Activated naive CD4-positive, alpha-beta T cell treated with anti-CD3 and anti-CD28 coated beads for 36 hours (primary cell): ENCODE data around the gene SEC14L3. TPM values are rescaled to one million over a fixed set of nuclear protein-coding genes. Genes with fewer than 3 reads are reported as not detected.

ENCODE experiments used
- CTCF ChIA-PET: fragments of 350-600 bp; sonication (Branson Sonifier 250); formaldehyde crosslinking; loops from one replicate; lab custom pipeline; 2021; ENCODE audit warnings: antibody characterized with exemption; lab: Charles Lee
- DNase-seq: peaks from one replicate; pipeline ENCODE4 v3.0.0-alpha.2; 2020
- H3K27ac Mint-ChIP-seq: one replicate; pipeline ENCODE4 v1.8.0; 2021; ENCODE audit warnings: mild to moderate bottlenecking, mixed read lengths
- H3K27me3 Mint-ChIP-seq: one replicate; pipeline ENCODE4 v1.8.0; 2021; ENCODE audit warnings: low read depth, mixed read lengths
- H3K36me3 Mint-ChIP-seq: one replicate; pipeline ENCODE4 v1.8.0; 2021; ENCODE audit warnings: low read depth, mixed read lengths
- H3K4me1 Mint-ChIP-seq: one replicate; pipeline ENCODE4 v1.8.0; 2021; ENCODE audit warnings: low read depth, mixed read lengths
- H3K4me3 Mint-ChIP-seq: one replicate; pipeline ENCODE4 v1.8.0; 2021; ENCODE audit warnings: mild to moderate bottlenecking, moderate library complexity, mixed read lengths
- H3K9me3 Mint-ChIP-seq: one replicate; pipeline ENCODE4 v1.8.0; 2021; ENCODE audit warnings: mixed read lengths
- intact Hi-C: fragments of 100-400 bp; cut with micrococcal nuclease; formaldehyde crosslinking; loops from one replicate; pipeline ENCODE4 v1.15.1; 2023
- total RNA-seq, 2 experiments: library from RNA; stranded (reverse); gene quantifications; one replicate each; pipeline ENCODE4 v1.2.3, GENCODE V29; 2021

SEC14L3 gene
- total RNA-seq, 2 experiments from 2014 or later, result not detected

GRCh38 chr22:30425616-30426387, 46.0 kb downstream of the SEC14L3 start, which contains the start of gene MTFP1:
Gene MTFP1, plus strand, starts transcription at chr22:30425768. Its CDS starts 112 bp downstream, at chr22:30425880.
- H3K4me1 Mint-ChIP-seq, result peaks cover 40% of the 10 kb centered on the region
- H3K4me3 Mint-ChIP-seq, result peak within 1 kb of the TSS; percentile 97
- H3K27ac Mint-ChIP-seq, result peak within 1 kb of the TSS; percentile 96
- H3K36me3 Mint-ChIP-seq, result peaks cover 14% of the 10 kb centered on the region
- H3K27me3 Mint-ChIP-seq, result no peaks in the 10 kb centered on the region
- H3K9me3 Mint-ChIP-seq, result no peaks in the 10 kb centered on the region
- DNase-seq, result peak; percentile 52
- CTCF ChIA-PET, result interaction anchor here (0.5 to 6.0 kb wide), 13 partner anchors 9 to 360 kb away, joined by 3 to 66 read pairs (median 5); partner anchors contain the start of gene SEC14L2
- intact Hi-C loops, result loop anchor here (1.0 to 2.0 kb wide), 4 partner anchors 30 to 99 kb away; partner anchors contain the start of genes CCDC157, SF3A1 and TBC1D10A

- H3K4me3 Mint-ChIP-seq, result peak overlapping the region; percentile 97
- peaks cover 20% of the 10 kb centered on the region for H3K36me3 Mint-ChIP-seq
- peak overlapping the region; percentile 94 for H3K27ac Mint-ChIP-seq
- no peaks in the 10 kb centered on the region for H3K27me3 Mint-ChIP-seq
- peaks cover 45% of the 10 kb centered on the region for H3K4me1 Mint-ChIP-seq
- no peak for DNase-seq
- no peaks in the 10 kb centered on the region for H3K9me3 Mint-ChIP-seq
- intact Hi-C loops, result loop anchor here (2.0 kb wide), 2 partner anchors 68 to 98 kb away; partner anchors contain the start of genes CCDC157, SF3A1 and TBC1D10A
- CTCF ChIA-PET, result interaction anchor here (0.5 to 6.0 kb wide), 8 partner anchors 9 to 300 kb away, joined by 3 to 66 read pairs (median 10); partner anchors contain the start of gene SEC14L2
These were observed 46.5 kb downstream of the SEC14L3 start for GRCh38 chr22:30425327-30425615.

- H3K36me3 Mint-ChIP-seq, result peaks cover 23% of the 10 kb centered on the region
- CTCF ChIA-PET, result interaction anchor here (0.5 to 6.0 kb wide), 13 partner anchors 9 to 300 kb away, joined by 3 to 66 read pairs (median 5); partner anchors contain the start of genes CCDC157, RNF215, SEC14L2 and SF3A1
These were observed 47.1 kb downstream of the SEC14L3 start for GRCh38 chr22:30424534-30425326.

GRCh38 chr22:30423959-30424533, 47.8 kb downstream of the SEC14L3 start:
- peaks cover 26% of the 10 kb centered on the region for H3K36me3 Mint-ChIP-seq
- intact Hi-C loops, result loop anchor here (1.0 to 2.0 kb wide), 5 partner anchors 11 to 168 kb away; partner anchors contain the start of genes CASTOR1, CCDC157, SF3A1 and TBC1D10A

More at GRCh38 chr22:30424534-30425326, 47.1 kb downstream of the SEC14L3 start:
- Mint-ChIP-seq H3K27me3 (no peaks in the 10 kb centered on the region), H3K4me3 (peak overlapping the region; percentile 97), H3K9me3 (no peaks in the 10 kb centered on the region), H3K4me1 (peaks cover 48% of the 10 kb centered on the region), H3K27ac (peak overlapping the region; percentile 96)
- peak; percentile 39 for DNase-seq
- intact Hi-C loops, result loop anchor here (1.0 to 2.0 kb wide), 4 partner anchors 11 to 135 kb away; partner anchors contain the start of genes CASTOR1, CCDC157, SF3A1 and TBC1D10A

DNA sequence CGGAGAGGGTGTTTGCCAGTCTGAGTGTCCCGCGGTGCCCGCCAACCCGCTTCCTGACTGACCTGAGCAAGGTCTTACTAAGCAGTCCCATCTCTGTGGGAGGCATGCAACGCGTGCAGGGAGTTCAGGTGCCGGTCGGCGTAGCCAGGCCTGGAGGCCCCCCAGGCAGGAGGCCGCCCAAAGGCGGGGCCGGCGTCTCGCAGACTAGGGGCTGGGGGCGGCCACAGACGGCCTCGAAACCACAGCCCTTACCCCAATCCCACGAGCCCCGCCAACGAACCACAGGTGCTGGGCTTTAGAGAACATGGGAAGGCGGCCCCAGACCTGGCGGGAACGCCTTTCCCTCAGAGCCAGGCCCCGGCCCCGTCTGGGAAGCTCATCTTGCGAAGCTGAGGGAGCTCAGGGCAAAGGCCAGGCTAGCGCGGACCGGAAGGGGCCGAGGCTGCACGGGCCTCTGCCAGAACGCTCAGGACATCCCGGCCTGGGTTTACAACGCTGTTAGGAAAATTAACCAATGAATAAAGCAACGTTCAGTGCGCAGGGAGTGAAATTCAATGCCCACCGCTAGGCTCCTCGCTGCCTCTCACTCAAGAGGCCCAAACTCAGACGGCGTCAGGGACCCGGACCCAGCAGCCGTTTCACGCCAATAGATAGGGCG, 48.4 kb downstream of the SEC14L3 start:
- H3K4me1 Mint-ChIP-seq, result peaks cover 50% of the 10 kb centered on the region
- CTCF ChIA-PET, result interaction anchor here (0.8 to 6.0 kb wide), 10 partner anchors 9 to 135 kb away, joined by 3 to 66 read pairs (median 4); partner anchors contain the start of genes CCDC157, RNF215, SEC14L2 and SF3A1
- H3K27me3 Mint-ChIP-seq, result no peaks in the 10 kb centered on the region
- peak; percentile 64 for DNase-seq
- peak overlapping the region; percentile 96 for H3K27ac Mint-ChIP-seq
- no peaks in the 10 kb centered on the region for H3K9me3 Mint-ChIP-seq
- intact Hi-C loops, result loop anchor here (1.0 kb wide), 1 partner anchor 169 kb away; no protein-coding TSS in a partner anchor
- peak overlapping the region; percentile 97 for H3K4me3 Mint-ChIP-seq
- peaks cover 26% of the 10 kb centered on the region for H3K36me3 Mint-ChIP-seq

More at GRCh38 chr22:30423959-30424533, 47.8 kb downstream of the SEC14L3 start:
- Mint-ChIP-seq H3K27me3 (no peaks in the 10 kb centered on the region), H3K27ac (peak overlapping the region; percentile 96), H3K9me3 (no peaks in the 10 kb centered on the region), H3K4me1 (peaks cover 50% of the 10 kb centered on the region), H3K4me3 (peak overlapping the region; percentile 97)
- peak; percentile 99 for DNase-seq
- CTCF ChIA-PET, result interaction anchor here (0.6 to 6.0 kb wide), 10 partner anchors 10 to 210 kb away, joined by 3 to 66 read pairs (median 5); partner anchors contain the start of genes CCDC157, RNF215, SEC14L2 and SF3A1

GRCh38 chr22:30422481-30423300, 49.1 kb downstream of the SEC14L3 start:
- intact Hi-C loops, result loop anchor here (1.0 kb wide), 1 partner anchor 170 kb away; no protein-coding TSS in a partner anchor
- H3K27me3 Mint-ChIP-seq, result no peaks in the 10 kb centered on the region
- CTCF ChIA-PET, result interaction anchor here (0.7 to 6.0 kb wide), 10 partner anchors 8 to 135 kb away, joined by 3 to 43 read pairs (median 5); partner anchors contain the start of genes RNF215 and SEC14L2
- peak overlapping the region; percentile 96 for H3K27ac Mint-ChIP-seq
- DNase-seq, result peak; percentile 59
- peaks cover 50% of the 10 kb centered on the region for H3K4me1 Mint-ChIP-seq
- H3K36me3 Mint-ChIP-seq, result peaks cover 33% of the 10 kb centered on the region
- H3K9me3 Mint-ChIP-seq, result no peaks in the 10 kb centered on the region
- H3K4me3 Mint-ChIP-seq, result peak overlapping the region; percentile 97

DNA sequence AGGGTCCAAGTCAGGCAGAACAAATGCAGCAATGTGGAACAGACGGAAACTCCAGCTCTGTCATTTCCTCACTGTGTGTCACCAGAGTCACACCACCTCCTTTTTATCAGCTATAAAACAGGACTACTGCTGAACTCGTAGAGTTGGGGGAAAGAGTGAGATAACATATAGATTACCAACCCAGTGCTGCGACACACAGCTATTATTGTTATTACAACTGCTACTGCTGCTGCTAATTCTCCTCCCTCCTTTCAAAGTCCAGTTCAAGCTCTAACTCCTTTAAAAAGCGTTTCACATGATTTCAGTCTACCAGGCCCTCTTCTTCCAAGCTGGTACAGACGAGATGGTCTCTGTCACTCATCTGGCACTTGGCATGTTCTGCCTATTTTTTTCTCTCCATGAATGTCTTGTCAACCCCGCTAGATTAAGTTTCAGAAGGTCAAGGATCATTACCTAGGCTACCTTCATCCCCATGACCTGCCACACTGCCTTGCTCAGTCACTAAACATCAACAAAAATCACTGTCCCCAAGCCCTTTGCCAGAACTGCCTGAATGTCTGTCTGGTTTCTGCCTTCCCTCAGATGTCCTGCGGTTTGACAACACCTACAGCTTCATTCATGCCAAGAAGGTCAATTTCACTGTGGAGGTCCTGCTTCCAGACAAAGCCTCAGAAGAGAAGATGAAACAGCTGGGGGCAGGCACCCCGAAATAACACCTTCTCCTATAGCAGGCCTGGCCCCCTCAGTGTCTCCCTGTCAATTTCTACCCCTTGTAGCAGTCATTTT, 49.9 kb downstream of the SEC14L3 start:
- Mint-ChIP-seq H3K36me3 (peaks cover 35% of the 10 kb centered on the region), H3K4me3 (peak overlapping the region; percentile 97), H3K27me3 (no peaks in the 10 kb centered on the region), H3K27ac (peak overlapping the region; percentile 96), H3K4me1 (peaks cover 45% of the 10 kb centered on the region), H3K9me3 (no peaks in the 10 kb centered on the region)
- CTCF ChIA-PET, result interaction anchor here (0.6 to 6.0 kb wide), 10 partner anchors 7 to 670 kb away, joined by 3 to 43 read pairs (median 4); partner anchors contain the start of genes RNF215 and SEC14L2
- peak; percentile 28 for DNase-seq
- intact Hi-C loops, result no loop called here

GRCh38 chr22:30420347-30421125, 51.3 kb downstream of the SEC14L3 start:
- Mint-ChIP-seq H3K4me3 (no peak overlapping the region), H3K9me3 (no peaks in the 10 kb centered on the region), H3K4me1 (peaks cover 44% of the 10 kb centered on the region), H3K27me3 (no peaks in the 10 kb centered on the region), H3K27ac (peak overlapping the region; percentile 37), H3K36me3 (peaks cover 45% of the 10 kb centered on the region)
- intact Hi-C loops, result no loop called here
- CTCF ChIA-PET, result no interaction called here
- no peak for DNase-seq

DNA sequence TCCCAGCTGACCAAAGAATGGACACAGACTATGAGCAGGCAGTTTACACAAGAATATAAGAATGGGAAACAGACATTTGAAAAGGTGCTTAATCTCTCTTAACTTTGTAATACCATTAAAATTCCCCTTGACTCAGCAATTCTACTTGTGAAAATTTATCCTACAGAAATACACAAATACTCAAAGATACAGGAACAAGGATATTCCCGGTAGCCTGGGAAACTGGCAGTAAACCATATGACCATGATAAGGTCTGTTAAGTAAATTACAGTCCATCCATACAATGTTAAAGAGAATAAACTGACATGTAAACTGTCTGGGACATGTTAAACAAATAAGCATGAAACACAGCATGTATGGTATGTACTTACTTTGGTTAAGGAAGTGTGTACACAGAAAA, 55.0 kb downstream of the SEC14L3 start:
- intact Hi-C loops, result no loop called here
- DNase-seq, result no peak
- no peak overlapping the region for H3K27ac Mint-ChIP-seq
- no peaks in the 10 kb centered on the region for H3K27me3 Mint-ChIP-seq
- no peaks in the 10 kb centered on the region for H3K9me3 Mint-ChIP-seq
- CTCF ChIA-PET, result no interaction called here
- peaks cover 53% of the 10 kb centered on the region for H3K4me1 Mint-ChIP-seq
- H3K4me3 Mint-ChIP-seq, result no peak overlapping the region
- peaks cover 51% of the 10 kb centered on the region for H3K36me3 Mint-ChIP-seq
